Heart left ventricle (tissue), 16 donors: ENCODE data around the gene TMEM252. TPM values are rescaled to one million over a fixed set of nuclear protein-coding genes. Genes with fewer than 3 reads are reported as not detected.

ENCODE experiments used
- ATAC-seq, 4 donors: fragments of 200-7000 bp; cut with Tn5 transposase; one replicate each; pipeline ENCODE4 v1.9.1; 2020 to 2022; ENCODE audit warnings: moderate library complexity in 4 of 4, mild to moderate bottlenecking in 3 of 4, moderate number of reproducible peaks in 1 of 4
- DNase-seq, 5 donors: peaks; one replicate each; pipeline ENCODE4 v3.0.0-alpha.2; 2020
- H3K27ac ChIP-seq, 12 donors: fragments of 200-600 bp; sonication (generic) in 4 of 12; one replicate each; pipeline versions ENCODE4 v1.5.0 to v1.8.0; 2016 to 2022; ENCODE audit warnings: mild to moderate bottlenecking in 2 of 12
- H3K27me3 ChIP-seq, 9 donors: fragments of 200-600 bp; sonication (generic) in 2 of 9; one replicate each; pipeline versions ENCODE4 v1.5.1 to v1.8.0; 2016 to 2022; ENCODE audit warnings: mild to moderate bottlenecking in 3 of 9
- H3K36me3 ChIP-seq, 9 donors: fragments of 200-600 bp; sonication (generic) in 2 of 9; one replicate each; pipeline versions ENCODE4 v1.5.0 to v1.8.0; 2018 to 2022; ENCODE audit warnings: mild to moderate bottlenecking in 2 of 9
- H3K4me1 ChIP-seq, 12 donors: fragments of 200-600 bp; sonication (generic) in 4 of 12; one replicate each; pipeline versions ENCODE4 v1.5.0 to v1.8.0; 2016 to 2022; ENCODE audit warnings: mild to moderate bottlenecking in 3 of 12
- H3K4me3 ChIP-seq, 12 donors: fragments of 200-600 bp; sonication (generic) in 4 of 12; one replicate each; pipeline versions ENCODE4 v1.5.0 to v1.8.0; 2017 to 2022; ENCODE audit warnings: mild to moderate bottlenecking in 9 of 12, moderate library complexity in 4 of 12
- H3K9me3 ChIP-seq, 12 donors: fragments of 200-600 bp; sonication (generic) in 4 of 12; one replicate each; pipeline versions ENCODE4 v1.5.0 to v1.8.0; 2016 to 2022; ENCODE audit warnings: mild to moderate bottlenecking in 1 of 12
- POLR2A ChIP-seq, 2 donors: fragments of 450-650 bp; IDR thresholded peaks; one replicate each; pipeline ENCODE4 v1.6.1; 2017; ENCODE audit warnings: antibody characterized with exemption in 2 of 2, mild to moderate bottlenecking in 2 of 2, moderate library complexity in 2 of 2
- WGBS, 4 donors: extraction: QIAGEN DNeasy Blood & Tissue Kit in 2 of 4; methylation state at CpG; one replicate each; pipeline versions ENCODE4 v1.1.5 to v1.1.7; 2013 to 2018; 5-methylcytosine and 5-hydroxymethylcytosine counted together
- intact Hi-C, 10 donors: fragments of 100-400 bp; cut with DNase I; formaldehyde crosslinking; loops; one replicate each; pipeline versions ENCODE4 v1.11.1 to v1.14.2; 2022
- polyA plus RNA-seq, 2 donors: library from polyadenylated mRNA; stranded (reverse); fragments of 200-250 nt; gene quantifications; one replicate each; pipeline ENCODE4 v1.2.3, GENCODE V29; 2013
- total RNA-seq, 9 donors: library from RNA; depleted of rRNA in 2 of 9; stranded (reverse); fragments of >200 nt in 2 of 9; fragmentation: NEBNext Ultra II Directional in 3 of 9; extraction: Animal tissue kit (Norgen Biotek cat#: 25700) in 3 of 9; gene quantifications; one replicate each; pipeline versions ENCODE4 v1.1.0 to v1.2.4, GENCODE V29; 2016 to 2023
- TF ChIP-seq, protein P1 (sequence below), 12 donors: fragments of 200-600 bp; sonication (generic) in 4 of 12; IDR thresholded peaks; one replicate each; pipeline versions ENCODE4 v1.5.0 to v1.8.0; 2018 to 2022; ENCODE audit warnings: antibody characterized with exemption in 12 of 12, mild to moderate bottlenecking in 5 of 12
- donor health status: ischemic (EF 13 %, LVEDD 7.1; RV severe dilation, severe dysfunction).
- donor health status: healthy with polysubstance abuse.
- donor health status: DM: no; HTN: yes; CAD: no.
- donor health status: DM: no; HTN: no; CAD: no.
- donor health status: ischemic (EF 25% LVEDD 6.9; RV normal size, moderate dysfunction).
- donor health status: ischemic (EF 25% LVEDD 5.7; RV mildly dilated, moderate dysfunction).
- donor health status: healthy.
- donor health status: DM: yes; HTN: yes; CAD: no.
- donor health status: ischemic (EF 35%, LVEDD 5.7; RV mildly dilated, moderate dysfunction).
- donor health status: nonischemic (EF 11% LVEDD 7.7; RV severe dilation, severe dysfunction).
- donor health status: DM: yes; HTN: yes; CAD: no.
- donor health status: PGD.
- donor health status: ischemic (EF 29% LVEDD 5.4; RV normal size, mild dysfunction).
- donor health status: nonischemic (EF 23%, LVEDD 6.1; RV moderate dilation, normal function).

Gene TMEM252
- total and polyA plus RNA-seq, 11 donors, result not detected

DNA sequence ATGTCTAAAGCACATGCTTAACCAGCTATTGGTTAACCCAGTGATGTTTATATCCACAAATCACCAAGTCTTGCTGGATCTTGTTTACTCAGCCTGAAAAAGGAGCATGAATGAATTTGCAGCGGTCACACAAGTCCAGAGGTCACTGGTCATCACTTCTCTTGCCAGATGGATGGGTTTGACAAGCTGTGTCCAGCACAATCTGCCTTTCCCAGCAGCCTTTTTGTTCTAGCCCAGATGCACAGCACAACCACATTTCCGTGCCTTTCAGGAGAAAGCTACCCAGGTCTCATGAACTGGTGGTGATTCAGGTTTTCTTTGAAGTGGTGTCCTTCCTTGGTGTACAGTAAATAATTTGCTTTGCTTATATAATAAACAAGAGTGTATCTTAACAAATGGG, 32.1 kb downstream of the TMEM252 start:
- Histone ChIP-seq H3K27ac (peak overlapping the region in 6 of 12 donors; percentile 3 to 75 (median 19)), H3K27me3 (no peaks in the 10 kb centered on the region), H3K4me1 (peaks cover 0 to 52% (median 27%) of the 10 kb centered on the region in 12 donors), H3K9me3 (no peaks in the 10 kb centered on the region), H3K4me3 (no peak overlapping the region), H3K36me3 (peaks cover 0 to 55% (median 5%) of the 10 kb centered on the region in 9 donors)
- TF ChIP-seq POLR2A (IDR thresholded peaks at IDR 0.05), result no peak
- TF ChIP-seq, protein P1, sequence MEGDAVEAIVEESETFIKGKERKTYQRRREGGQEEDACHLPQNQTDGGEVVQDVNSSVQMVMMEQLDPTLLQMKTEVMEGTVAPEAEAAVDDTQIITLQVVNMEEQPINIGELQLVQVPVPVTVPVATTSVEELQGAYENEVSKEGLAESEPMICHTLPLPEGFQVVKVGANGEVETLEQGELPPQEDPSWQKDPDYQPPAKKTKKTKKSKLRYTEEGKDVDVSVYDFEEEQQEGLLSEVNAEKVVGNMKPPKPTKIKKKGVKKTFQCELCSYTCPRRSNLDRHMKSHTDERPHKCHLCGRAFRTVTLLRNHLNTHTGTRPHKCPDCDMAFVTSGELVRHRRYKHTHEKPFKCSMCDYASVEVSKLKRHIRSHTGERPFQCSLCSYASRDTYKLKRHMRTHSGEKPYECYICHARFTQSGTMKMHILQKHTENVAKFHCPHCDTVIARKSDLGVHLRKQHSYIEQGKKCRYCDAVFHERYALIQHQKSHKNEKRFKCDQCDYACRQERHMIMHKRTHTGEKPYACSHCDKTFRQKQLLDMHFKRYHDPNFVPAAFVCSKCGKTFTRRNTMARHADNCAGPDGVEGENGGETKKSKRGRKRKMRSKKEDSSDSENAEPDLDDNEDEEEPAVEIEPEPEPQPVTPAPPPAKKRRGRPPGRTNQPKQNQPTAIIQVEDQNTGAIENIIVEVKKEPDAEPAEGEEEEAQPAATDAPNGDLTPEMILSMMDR (IDR thresholded peaks at IDR 0.05), result no peak
- DNase-seq (peak in 1 of 5 donors; percentile 33), ATAC-seq (no peak)
- WGBS, 4 donors, result 72 to 82% (median 79%) methylated on average over 2 of the region's 2 CpGs
- intact Hi-C loops, result loop anchor here in 7 of 10 donors (5.0 to 10.0 kb wide), 7 partner anchors 54 to 154 kb away; partner anchors contain the start of gene PGM5 (in 5 of the 7)

DNA sequence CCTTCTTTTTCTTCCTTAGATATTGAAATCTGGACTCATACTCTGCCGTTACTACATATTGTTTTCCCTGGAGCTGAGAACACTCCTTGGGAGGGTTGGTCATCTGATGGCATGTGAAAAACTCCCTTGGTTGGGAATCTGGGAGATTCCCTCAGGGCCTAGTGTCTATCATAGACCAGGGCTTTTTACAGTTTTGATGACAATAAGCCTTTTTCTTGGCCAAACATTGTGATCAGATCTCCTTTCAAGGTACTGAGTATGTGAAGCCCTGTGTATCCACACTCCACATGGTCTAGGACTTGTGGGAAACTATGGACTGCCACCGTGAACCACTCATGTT, 32.9 kb downstream of the TMEM252 start:
- 63 to 76% (median 66%) methylated on average over 2 of the region's 2 CpGs for WGBS, 4 donors
- peak in 1 of 4 donors; percentile 8 for ATAC-seq
- Histone ChIP-seq H3K4me1 (peaks cover 0 to 48% (median 25%) of the 10 kb centered on the region in 12 donors), H3K27ac (peak overlapping the region in 6 of 12 donors; percentile 2 to 75 (median 60)), H3K27me3 (no peaks in the 10 kb centered on the region), H3K36me3 (peaks cover 0 to 53% (median 5%) of the 10 kb centered on the region in 9 donors), H3K9me3 (no peaks in the 10 kb centered on the region), H3K4me3 (no peak overlapping the region)
- DNase-seq, result no peak
- no peak for TF ChIP-seq POLR2A (IDR thresholded peaks at IDR 0.05)
- TF ChIP-seq, protein P1 (IDR thresholded peaks at IDR 0.05), result peak in 3 of 12 donors; percentile 1 to 23 (median 2)
- intact Hi-C loops, result loop anchor here in 7 of 10 donors (5.0 to 10.0 kb wide), 7 partner anchors 55 to 153 kb away; partner anchors contain the start of gene PGM5 (in 5 of the 7)

DNA sequence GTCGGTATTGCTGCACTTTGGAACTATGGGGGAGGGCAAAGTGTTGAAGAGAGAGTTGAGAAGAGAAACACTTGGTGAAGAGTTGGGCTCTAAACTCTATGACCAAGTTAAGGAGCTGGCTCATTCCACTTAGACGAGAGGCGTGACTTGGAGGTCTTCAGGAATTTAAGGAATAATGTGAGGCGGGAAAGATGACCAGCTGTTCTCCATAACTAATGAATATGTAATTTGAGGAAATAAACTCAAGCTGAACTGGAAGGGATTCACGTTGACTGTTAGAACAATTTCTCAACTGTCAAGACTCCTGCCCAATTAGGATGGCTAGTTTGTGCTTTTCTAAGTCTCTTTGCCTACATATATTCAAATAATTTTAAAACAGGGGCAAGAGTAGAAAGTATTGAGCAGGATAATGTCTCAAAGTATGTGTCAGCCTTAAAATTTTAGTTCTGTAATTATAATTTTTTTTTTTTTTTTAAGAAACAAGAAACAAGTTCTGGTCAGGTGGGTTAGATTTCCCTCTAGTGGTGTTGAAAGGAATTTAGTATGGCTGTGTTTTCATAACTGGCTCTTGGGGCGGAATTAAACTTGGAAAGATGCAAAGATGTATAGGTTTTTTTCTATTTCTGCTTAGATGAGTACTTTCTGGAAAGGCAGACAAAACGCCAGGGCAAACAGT, 33.4 kb downstream of the TMEM252 start:
- Histone ChIP-seq H3K27me3 (no peaks in the 10 kb centered on the region), H3K9me3 (no peaks in the 10 kb centered on the region), H3K27ac (peak overlapping the region in 10 of 12 donors; percentile 2 to 75 (median 60)), H3K4me3 (no peak overlapping the region), H3K36me3 (peaks cover 0 to 50% (median 5%) of the 10 kb centered on the region in 9 donors), H3K4me1 (peaks cover 0 to 53% (median 28%) of the 10 kb centered on the region in 12 donors)
- TF ChIP-seq, protein P1 (IDR thresholded peaks at IDR 0.05), result peak; percentile 54 to 78 (median 72)
- no peak for TF ChIP-seq POLR2A (IDR thresholded peaks at IDR 0.05)
- intact Hi-C loops, result loop anchor here in 7 of 10 donors (5.0 to 10.0 kb wide), 7 partner anchors 55 to 152 kb away; partner anchors contain the start of gene PGM5 (in 5 of the 7)
- 44 to 54% (median 48%) methylated on average over 7 of the region's 7 CpGs for WGBS, 4 donors
- DNase-seq (no peak), ATAC-seq (peak in 2 of 4 donors; percentile 25 to 34)

DNA sequence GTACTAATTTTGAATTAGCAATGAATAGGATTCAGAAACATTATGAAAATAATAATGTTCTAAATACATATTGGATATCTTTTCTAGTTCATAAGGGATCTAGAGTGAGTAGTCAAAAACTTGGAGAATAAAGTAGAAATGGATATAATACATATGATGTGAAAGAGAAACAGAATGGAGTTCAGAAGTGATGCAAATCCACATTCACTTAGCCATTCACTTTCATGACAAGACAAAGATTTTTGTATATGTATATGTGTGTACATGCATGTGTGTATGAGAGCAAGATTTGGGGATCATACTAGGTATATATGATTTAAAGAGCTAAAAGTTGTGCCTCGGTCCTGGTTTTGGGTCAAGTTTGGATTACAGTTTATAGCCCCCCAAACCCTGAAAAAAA, 34.1 kb downstream of the TMEM252 start:
- WGBS, 4 donors, result 89 to 98% (median 92%) methylated on average over 1 of the region's 1 CpG
- Histone ChIP-seq H3K27me3 (no peaks in the 10 kb centered on the region), H3K4me3 (no peak overlapping the region), H3K27ac (peak overlapping the region in 11 of 12 donors; percentile 1 to 75 (median 63)), H3K4me1 (peaks cover 0 to 60% (median 35%) of the 10 kb centered on the region in 12 donors), H3K36me3 (peaks cover 0 to 43% (median 5%) of the 10 kb centered on the region in 9 donors), H3K9me3 (no peaks in the 10 kb centered on the region)
- DNase-seq (no peak), ATAC-seq (no peak)
- intact Hi-C loops, result loop anchor here in 7 of 10 donors (5.0 to 10.0 kb wide), 7 partner anchors 56 to 152 kb away; partner anchors contain the start of gene PGM5 (in 5 of the 7)
- TF ChIP-seq, protein P1 (IDR thresholded peaks at IDR 0.05), result no peak
- TF ChIP-seq POLR2A (IDR thresholded peaks at IDR 0.05), result no peak
